ENCODE results near the gene MTTP. TPM values are rescaled to one million over a fixed set of nuclear protein-coding genes. Genes with fewer than 3 reads are reported as not detected.

The MTTP gene
- total and polyA plus RNA-seq, 11 donors, result 0.44 to 5.0 (median 2.2) TPM

DNA sequence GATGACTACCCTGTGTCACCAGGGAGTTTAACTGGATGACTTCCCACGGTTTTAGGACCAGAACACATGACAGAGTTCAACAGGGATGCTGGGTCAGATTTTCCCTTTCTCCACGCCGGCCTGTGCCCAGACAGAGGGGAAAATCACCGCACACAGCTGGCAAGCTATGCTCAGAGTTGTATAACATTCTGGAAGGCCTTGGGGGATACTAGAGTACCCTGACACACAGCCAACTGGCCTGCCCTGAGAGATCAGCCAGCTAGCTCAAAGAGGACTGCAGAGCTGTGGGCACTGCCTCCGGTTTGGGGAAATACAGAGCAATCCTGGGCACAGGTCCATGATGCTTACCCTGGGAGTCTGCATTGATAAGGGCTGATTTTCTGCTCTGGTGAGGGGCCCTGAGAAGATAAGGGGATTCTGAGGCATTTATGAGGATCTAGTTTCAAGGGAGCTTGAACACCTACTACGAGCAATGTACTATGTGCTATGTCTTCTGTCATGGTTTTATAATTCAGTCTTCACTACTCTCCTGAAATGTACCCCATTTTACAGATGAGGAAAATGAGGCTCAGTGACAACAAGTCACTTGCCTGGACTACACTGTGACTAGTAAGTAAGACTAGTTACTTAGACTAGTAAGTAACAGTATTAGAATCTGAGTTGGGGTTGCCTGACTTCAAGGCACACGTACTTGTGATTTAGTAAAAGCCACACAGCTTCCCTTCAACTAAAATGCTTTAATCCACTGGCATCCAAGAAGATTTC is 68.3 kb downstream of the MTTP start:
- peak overlapping the region; percentile 4 to 69 (median 46) for H3K27ac ChIP-seq
- peaks cover 0 to 23% (median 3%) of the 10 kb centered on the region in 12 donors for H3K4me1 ChIP-seq
- TF ChIP-seq POLR2A (IDR thresholded peaks at IDR 0.05), result no peak
- no peak for TF ChIP-seq CTCF (IDR thresholded peaks at IDR 0.05)
- peak; percentile 74 to 89 (median 76) for DNase-seq
- H3K36me3 ChIP-seq, result no peaks in the 10 kb centered on the region
- H3K4me3 ChIP-seq, result no peak overlapping the region
- no peaks in the 10 kb centered on the region for H3K9me3 ChIP-seq
- no peaks in the 10 kb centered on the region for H3K27me3 ChIP-seq
- 22 to 40% (median 35%) methylated on average over 4 to 7 of the region's 7 CpGs for WGBS, 4 donors
- intact Hi-C loops (cut with DNase I), result loop anchor here in 3 of 10 donors (5.0 to 10.0 kb wide), 4 partner anchors 78 to 162 kb away; partner anchors contain the start of gene TRMT10A (in 2 of the 3)
- ATAC-seq, result peak; percentile 96 to 99 (median 98)

DNA sequence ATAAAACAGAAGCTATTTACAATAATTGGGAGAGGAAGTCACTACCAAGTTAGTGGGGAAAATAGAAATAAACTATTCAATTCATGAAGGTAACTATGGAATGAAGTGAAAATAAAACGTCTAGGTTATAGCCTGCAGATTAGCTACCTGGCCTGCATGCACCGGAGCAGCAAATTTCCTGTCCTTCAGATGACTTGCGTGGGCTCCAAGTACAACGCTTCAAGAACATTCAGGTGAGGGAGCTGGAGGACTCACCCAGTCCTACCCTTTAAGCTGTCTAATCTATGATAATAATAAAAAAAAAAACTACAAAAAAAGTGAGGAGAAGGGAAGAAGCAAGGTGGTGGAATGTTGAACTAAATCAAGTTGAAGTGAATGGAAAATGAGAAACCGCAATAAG is 69.8 kb downstream of the MTTP start:
- Histone ChIP-seq H3K36me3 (no peaks in the 10 kb centered on the region), H3K27me3 (no peaks in the 10 kb centered on the region), H3K4me1 (peaks cover 0 to 25% (median 3%) of the 10 kb centered on the region in 12 donors), H3K9me3 (no peaks in the 10 kb centered on the region), H3K4me3 (no peak overlapping the region), H3K27ac (peak overlapping the region in 1 of 12 donors; percentile 53)
- no peak for ATAC-seq
- DNase-seq, result no peak
- no peak for TF ChIP-seq POLR2A (IDR thresholded peaks at IDR 0.05)
- no peak for TF ChIP-seq CTCF (IDR thresholded peaks at IDR 0.05)
- WGBS, 4 donors, result 61 to 65% (median 64%) methylated on average over 5 of the region's 5 CpGs
- intact Hi-C loops (cut with DNase I), result loop anchor here in 3 of 10 donors (5.0 to 10.0 kb wide), 4 partner anchors 80 to 160 kb away; partner anchors contain the start of gene TRMT10A (in 2 of the 3)

DNA sequence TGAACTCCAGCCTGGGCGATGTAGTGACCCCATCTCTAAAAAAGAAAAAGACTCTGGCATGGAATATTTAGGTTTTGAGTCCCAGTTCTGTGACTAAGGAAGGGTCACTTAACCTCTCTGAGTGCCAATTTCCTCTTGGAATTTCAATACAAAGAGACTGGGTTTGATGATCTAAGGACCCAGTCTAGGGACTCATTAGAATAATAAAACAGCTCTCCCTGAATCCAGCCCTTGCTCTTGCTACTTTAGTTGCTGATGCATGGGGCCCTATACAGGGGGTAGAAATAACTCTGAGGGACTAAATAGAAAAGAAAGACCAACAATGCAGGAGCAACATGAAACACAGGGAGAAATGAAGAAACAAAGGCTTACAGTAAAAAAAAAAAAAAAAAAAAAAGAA is 70.4 kb downstream of the MTTP start:
- intact Hi-C loops (cut with DNase I), result loop anchor here in 3 of 10 donors (10.0 kb wide), 3 partner anchors 80 to 160 kb away; partner anchors contain the start of gene TRMT10A (in 1 of the 3)
- DNase-seq (no peak), ATAC-seq (no peak)
- H3K4me3 ChIP-seq, result no peak overlapping the region
- H3K27me3 ChIP-seq, result no peaks in the 10 kb centered on the region
- WGBS, 4 donors, result 78 to 97% (median 87%) methylated on average over 1 of the region's 1 CpG
- no peaks in the 10 kb centered on the region for H3K9me3 ChIP-seq
- no peak for TF ChIP-seq POLR2A (IDR thresholded peaks at IDR 0.05)
- TF ChIP-seq CTCF (IDR thresholded peaks at IDR 0.05), result no peak
- no peaks in the 10 kb centered on the region for H3K36me3 ChIP-seq
- peaks cover 0 to 25% (median 3%) of the 10 kb centered on the region in 12 donors for H3K4me1 ChIP-seq
- H3K27ac ChIP-seq, result peak overlapping the region in 1 of 12 donors; percentile 53

DNA sequence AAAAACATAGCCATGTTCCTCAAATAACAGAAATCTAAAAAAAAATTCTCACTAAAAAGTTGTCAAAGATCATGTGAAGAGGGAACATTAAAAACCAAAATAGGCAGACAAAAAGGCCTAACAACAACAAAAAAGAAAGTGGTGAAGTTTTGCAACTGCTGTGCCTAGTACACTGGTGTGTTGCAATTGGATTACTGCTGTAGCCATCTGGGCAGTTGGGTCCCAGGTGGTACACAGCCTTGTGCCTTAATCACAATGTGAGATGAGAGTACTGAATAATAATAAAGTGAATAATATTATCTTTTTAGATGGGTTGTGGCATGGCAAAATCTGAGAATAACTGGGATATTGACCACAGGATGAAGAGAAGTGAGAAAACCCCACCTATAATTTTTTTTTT is 71.0 kb downstream of the MTTP start:
- Histone ChIP-seq H3K9me3 (no peaks in the 10 kb centered on the region), H3K36me3 (no peaks in the 10 kb centered on the region), H3K27ac (peak overlapping the region in 2 of 12 donors; percentile 3 to 53), H3K4me3 (no peak overlapping the region), H3K4me1 (peaks cover 0 to 25% (median 3%) of the 10 kb centered on the region in 12 donors), H3K27me3 (no peaks in the 10 kb centered on the region)
- DNase-seq, result no peak
- intact Hi-C loops (cut with DNase I), result loop anchor here in 3 of 10 donors (10.0 kb wide), 3 partner anchors 79 to 159 kb away; partner anchors contain the start of gene TRMT10A (in 1 of the 3)
- TF ChIP-seq CTCF (IDR thresholded peaks at IDR 0.05) (no peak), POLR2A (IDR thresholded peaks at IDR 0.05) (no peak)
- no peak for ATAC-seq

All from heart left ventricle (tissue), 16 donors.